Bronchial epithelial cell (primary cell): Measurements from ENCODE around the gene CMTM3. TPM values are rescaled to one million over a fixed set of nuclear protein-coding genes. Genes with fewer than 3 reads are reported as not detected.

Experiments
- DNase-seq: peaks from one replicate; pipeline ENCODE4 v3.0.0-alpha.2; 2010; ENCODE audit warnings: low read depth
- FAIRE-seq: peaks from 2 replicates; lab custom pipeline; 2011; peaks lifted over from hg19 to GRCh38; lab: Jason Lieb, UNC
- H3K27me3 ChIP-seq: 2 replicates; pipeline ENCODE4 v1.5.1; 2011; ENCODE audit warnings: low read length; ENCODE audit not compliant: control insufficient read depth, insufficient read depth
- H3K36me3 ChIP-seq: 2 replicates; pipeline ENCODE4 v1.5.1; 2011; ENCODE audit warnings: low read length; ENCODE audit not compliant: control insufficient read depth, insufficient read depth
- H3K4me3 ChIP-seq: 2 replicates; pipeline ENCODE4 v1.5.1; 2011; ENCODE audit warnings: mild to moderate bottlenecking, low read depth, low read length, control low read depth
- CTCF ChIP-seq: IDR thresholded peaks from 2 replicates; pipeline ENCODE4 v1.5.1; 2011; ENCODE audit warnings: mild to moderate bottlenecking, moderate library complexity, low read length, control low read depth, inconsistent platforms; ENCODE audit not compliant: insufficient read depth, severe bottlenecking
- total RNA-seq: library from RNA; depleted of rRNA; stranded (reverse); fragments of >200 nt; gene quantifications from 2 replicates; pipeline ENCODE4 v1.2.1, GENCODE V29; 2014

Gene CMTM3
- total RNA-seq, 1 donor from 2014 or later: 1.1 TPM

GRCh38 chr16:66578651-66579531 is 25.6 kb upstream of the CMTM3 start, which contains the start of gene CMTM2:
TSS of gene CMTM2 (plus strand) at chr16:66579463. CDS start at chr16:66579608, 145 bp downstream.
- FAIRE-seq (no peak), DNase-seq (no peak)
- Histone ChIP-seq H3K27me3 (peaks cover 15% of the 10 kb centered on the region), H3K4me3 (no peak within 1 kb of the TSS), H3K36me3 (no peaks in the 10 kb centered on the region)
- no peak for TF ChIP-seq CTCF

GRCh38 chr16:66580605-66581209 is 23.8 kb upstream of the CMTM3 start:
- no peak for TF ChIP-seq CTCF

GRCh38 chr16:66581246-66581952 is 23.1 kb upstream of the CMTM3 start:
- FAIRE-seq (no peak), DNase-seq (no peak)
- H3K27me3 ChIP-seq: peaks cover 15% of the 10 kb centered on the region
- H3K36me3 ChIP-seq: no peaks in the 10 kb centered on the region
- no peak overlapping the region for H3K4me3 ChIP-seq
- no peak for TF ChIP-seq CTCF

More at GRCh38 chr16:66580605-66581209, 23.8 kb upstream of the CMTM3 start:
- H3K27me3 ChIP-seq: peaks cover 15% of the 10 kb centered on the region
- H3K36me3 ChIP-seq: no peaks in the 10 kb centered on the region
- no peak overlapping the region for H3K4me3 ChIP-seq
- peak; percentile 82 for DNase-seq
- peak; percentile 58 for FAIRE-seq

- DNase-seq: no peak
- no peaks in the 10 kb centered on the region for H3K27me3 ChIP-seq
- no peak for TF ChIP-seq CTCF
These were observed 18.8 kb upstream of the CMTM3 start for GRCh38 chr16:66585481-66586239.

GRCh38 chr16:66587881-66588600 is 16.5 kb upstream of the CMTM3 start:
- FAIRE-seq: no peak
- no peak for DNase-seq
- TF ChIP-seq CTCF: no peak
- Histone ChIP-seq H3K4me3 (no peak overlapping the region), H3K36me3 (no peaks in the 10 kb centered on the region), H3K27me3 (no peaks in the 10 kb centered on the region)

More at GRCh38 chr16:66585481-66586239, 18.8 kb upstream of the CMTM3 start:
- Histone ChIP-seq H3K36me3 (no peaks in the 10 kb centered on the region), H3K4me3 (no peak overlapping the region)
- no peak for FAIRE-seq
